ENCODE measurements around the gene ZNF500.
"Not testable (repeated sequence)": the region's sequence is repeated elsewhere in the genome, so short reads cannot be mapped to it uniquely, and the experiment has no call there.

Gene ZNF500

DNA sequence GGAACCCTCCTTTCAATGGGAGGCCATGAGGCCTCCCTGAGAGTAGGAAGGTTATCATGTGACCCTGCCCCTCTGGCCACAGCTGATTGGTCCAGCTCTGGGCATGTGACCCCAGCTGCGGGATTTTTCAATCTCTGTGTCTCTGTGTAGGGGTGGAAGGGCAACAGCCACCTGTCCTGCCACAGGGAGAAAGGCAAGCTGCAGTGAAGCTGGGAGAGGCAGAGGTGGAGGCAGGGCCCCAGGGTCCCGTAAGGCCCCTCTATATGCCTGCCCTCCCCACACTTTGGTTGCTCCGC lies 21.7 kb downstream of the ZNF500 start:
- DNase-seq, result peak; percentile 33
- no CpG with 5 or more reads among the region's 3 CpGs for WGBS (ENCODE audit: extremely low coverage, insufficient coverage, low lambda C conversion rate)

GRCh38 chr16:4744555-4745273 lies 22.2 kb downstream of the ZNF500 start:
- no CpG with 5 or more reads among the region's 13 CpGs for WGBS (ENCODE audit: extremely low coverage, insufficient coverage, low lambda C conversion rate)
- Histone ChIP-seq H3K9ac (ENCODE audit: low read length) (no peak overlapping the region), H3K36me3 (ENCODE audit: control insufficient read depth, insufficient read depth, low read length) (no peaks in the 10 kb centered on the region)

More for the DNA sequence above, 21.7 kb downstream of the ZNF500 start:
- Histone ChIP-seq H2BK5ac (ENCODE audit: low read length) (no peak overlapping the region), H3K56ac (ENCODE audit: low read length) (no peak overlapping the region), H3K4ac (ENCODE audit: low read depth, low read length) (no peak overlapping the region), H3K18ac (ENCODE audit: low read length) (no peak overlapping the region), H3K4me3 (ENCODE audit: low read length) (no peak overlapping the region), H2BK120ac (ENCODE audit: low read depth, low read length) (no peak overlapping the region), H2AK5ac (ENCODE audit: low read length) (no peak overlapping the region), H3K4me2 (ENCODE audit: low read length) (no peak overlapping the region), H2BK15ac (replicated peaks; ENCODE audit: low read depth) (no peak overlapping the region), H3K79me1 (ENCODE audit: low read length) (no peaks in the 10 kb centered on the region), H3K27me3 (ENCODE audit: insufficient read depth, low read length, poor library complexity) (no peaks in the 10 kb centered on the region), H3K27ac (ENCODE audit: low read depth, low read length) (no peak overlapping the region), H3K36me3 (ENCODE audit: control insufficient read depth, insufficient read depth, low read length) (no peaks in the 10 kb centered on the region), H4K5ac (ENCODE audit: low read length) (no peak overlapping the region), H3K4me1 (ENCODE audit: control insufficient read depth, low read depth, low read length) (no peaks in the 10 kb centered on the region), H3K23ac (ENCODE audit: low read length) (no peak overlapping the region), H4K8ac (ENCODE audit: low read depth, low read length) (no peak overlapping the region), H3K9ac (ENCODE audit: low read length) (no peak overlapping the region), H3K79me2 (ENCODE audit: control insufficient read depth, insufficient read depth, low read length) (no peaks in the 10 kb centered on the region)

GRCh38 chr16:4743226-4743878 lies 23.6 kb downstream of the ZNF500 start:
- Histone ChIP-seq H2BK5ac (ENCODE audit: low read length) (no peak overlapping the region), H4K8ac (ENCODE audit: low read depth, low read length) (no peak overlapping the region), H2BK15ac (replicated peaks; ENCODE audit: low read depth) (no peak overlapping the region), H3K23ac (ENCODE audit: low read length) (no peak overlapping the region), H3K4me3 (ENCODE audit: low read length) (no peak overlapping the region), H3K27me3 (ENCODE audit: insufficient read depth, low read length, poor library complexity) (no peaks in the 10 kb centered on the region), H3K56ac (ENCODE audit: low read length) (no peak overlapping the region), H3K4ac (ENCODE audit: low read depth, low read length) (no peak overlapping the region), H4K5ac (ENCODE audit: low read length) (no peak overlapping the region), H3K79me2 (ENCODE audit: control insufficient read depth, insufficient read depth, low read length) (no peaks in the 10 kb centered on the region), H3K18ac (ENCODE audit: low read length) (no peak overlapping the region), H3K27ac (ENCODE audit: low read depth, low read length) (no peak overlapping the region), H2BK120ac (ENCODE audit: low read depth, low read length) (no peak overlapping the region), H3K4me1 (ENCODE audit: control insufficient read depth, low read depth, low read length) (no peaks in the 10 kb centered on the region), H3K9ac (ENCODE audit: low read length) (no peak overlapping the region), H3K4me2 (ENCODE audit: low read length) (no peak overlapping the region), H2AK5ac (ENCODE audit: low read length) (no peak overlapping the region), H3K36me3 (ENCODE audit: control insufficient read depth, insufficient read depth, low read length) (no peaks in the 10 kb centered on the region), H3K79me1 (ENCODE audit: low read length) (no peaks in the 10 kb centered on the region)
- DNase-seq, result no peak
- WGBS (ENCODE audit: extremely low coverage, insufficient coverage, low lambda C conversion rate), result no CpG with 5 or more reads among the region's 14 CpGs

More at GRCh38 chr16:4744555-4745273, 22.2 kb downstream of the ZNF500 start:
- H4K8ac ChIP-seq (ENCODE audit: low read depth, low read length), result no peak overlapping the region
- H3K4me2 ChIP-seq (ENCODE audit: low read length), result no peak overlapping the region
- no peak overlapping the region for H3K23ac ChIP-seq (ENCODE audit: low read length)
- no peak overlapping the region for H4K5ac ChIP-seq (ENCODE audit: low read length)
- H3K79me2 ChIP-seq (ENCODE audit: control insufficient read depth, insufficient read depth, low read length), result no peaks in the 10 kb centered on the region
- H3K18ac ChIP-seq (ENCODE audit: low read length), result no peak overlapping the region
- no peak overlapping the region for H3K56ac ChIP-seq (ENCODE audit: low read length)
- H3K4me3 ChIP-seq (ENCODE audit: low read length), result no peak overlapping the region
- no peak overlapping the region for H3K27ac ChIP-seq (ENCODE audit: low read depth, low read length)
- no peak overlapping the region for H2BK15ac ChIP-seq (replicated peaks; ENCODE audit: low read depth)
- DNase-seq, result no peak
- H3K4me1 ChIP-seq (ENCODE audit: control insufficient read depth, low read depth, low read length), result no peaks in the 10 kb centered on the region
- H3K4ac ChIP-seq (ENCODE audit: low read depth, low read length), result no peak overlapping the region
- no peak overlapping the region for H2BK120ac ChIP-seq (ENCODE audit: low read depth, low read length)
- no peak overlapping the region for H2BK5ac ChIP-seq (ENCODE audit: low read length)
- H2AK5ac ChIP-seq (ENCODE audit: low read length), result no peak overlapping the region
- no peaks in the 10 kb centered on the region for H3K27me3 ChIP-seq (ENCODE audit: insufficient read depth, low read length, poor library complexity)
- no peaks in the 10 kb centered on the region for H3K79me1 ChIP-seq (ENCODE audit: low read length)

DNA sequence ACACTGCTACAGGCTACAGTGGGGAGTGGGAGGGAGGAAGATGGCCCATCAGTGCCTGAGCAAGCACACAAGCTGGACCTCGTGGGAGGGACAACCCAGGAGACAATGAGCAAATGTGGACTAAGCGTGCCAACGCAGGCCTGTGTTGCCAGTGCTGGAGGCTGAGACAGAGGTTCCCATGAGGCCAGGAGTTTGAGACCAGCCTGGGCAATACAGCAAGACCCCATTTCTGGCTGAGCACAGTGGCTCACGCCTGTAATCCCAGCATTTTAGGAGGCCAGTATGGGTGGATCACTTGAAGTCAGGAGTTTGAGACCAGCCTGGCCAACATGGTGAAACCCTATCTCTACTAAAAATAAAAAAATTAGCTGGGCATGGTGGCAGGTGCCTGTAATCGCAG lies 28.6 kb downstream of the ZNF500 start:
- not testable (repeated sequence) for H3K18ac ChIP-seq (ENCODE audit: low read length); DNase-seq; H3K27me3 ChIP-seq (ENCODE audit: insufficient read depth, low read length, poor library complexity); H2BK5ac ChIP-seq (ENCODE audit: low read length); H3K36me3 ChIP-seq (ENCODE audit: control insufficient read depth, insufficient read depth, low read length); H3K4ac ChIP-seq (ENCODE audit: low read depth, low read length); H3K27ac ChIP-seq (ENCODE audit: low read depth, low read length); H3K23ac ChIP-seq (ENCODE audit: low read length); H3K79me1 ChIP-seq (ENCODE audit: low read length); H3K79me2 ChIP-seq (ENCODE audit: control insufficient read depth, insufficient read depth, low read length); H4K5ac ChIP-seq (ENCODE audit: low read length); H4K8ac ChIP-seq (ENCODE audit: low read depth, low read length); H2BK15ac ChIP-seq (replicated peaks; ENCODE audit: low read depth); H2AK5ac ChIP-seq (ENCODE audit: low read length); H3K9ac ChIP-seq (ENCODE audit: low read length); H2BK120ac ChIP-seq (ENCODE audit: low read depth, low read length); H3K4me1 ChIP-seq (ENCODE audit: control insufficient read depth, low read depth, low read length); H3K4me3 ChIP-seq (ENCODE audit: low read length); H3K4me2 ChIP-seq (ENCODE audit: low read length)
- no CpG with 5 or more reads among the region's 5 CpGs for WGBS (ENCODE audit: extremely low coverage, insufficient coverage, low lambda C conversion rate)
- H3K56ac ChIP-seq (ENCODE audit: low read length), result peak overlapping the region; percentile 15

GRCh38 chr16:4737545-4737944 lies 29.4 kb downstream of the ZNF500 start:
- Histone ChIP-seq H3K56ac (ENCODE audit: low read length) (no peak overlapping the region), H3K18ac (ENCODE audit: low read length) (no peak overlapping the region), H3K4me1 (ENCODE audit: control insufficient read depth, low read depth, low read length) (no peaks in the 10 kb centered on the region), H2BK15ac (replicated peaks; ENCODE audit: low read depth) (no peak overlapping the region), H2BK5ac (ENCODE audit: low read length) (no peak overlapping the region), H3K79me1 (ENCODE audit: low read length) (no peaks in the 10 kb centered on the region), H2BK120ac (ENCODE audit: low read depth, low read length) (no peak overlapping the region), H3K79me2 (ENCODE audit: control insufficient read depth, insufficient read depth, low read length) (peaks cover 3% of the 10 kb centered on the region), H3K27me3 (ENCODE audit: insufficient read depth, low read length, poor library complexity) (no peaks in the 10 kb centered on the region), H3K4me3 (ENCODE audit: low read length) (no peak overlapping the region), H3K36me3 (ENCODE audit: control insufficient read depth, insufficient read depth, low read length) (no peaks in the 10 kb centered on the region), H3K4me2 (ENCODE audit: low read length) (no peak overlapping the region), H3K27ac (ENCODE audit: low read depth, low read length) (no peak overlapping the region), H3K23ac (ENCODE audit: low read length) (no peak overlapping the region), H3K9ac (ENCODE audit: low read length) (no peak overlapping the region), H4K5ac (ENCODE audit: low read length) (no peak overlapping the region), H2AK5ac (ENCODE audit: low read length) (no peak overlapping the region), H4K8ac (ENCODE audit: low read depth, low read length) (no peak overlapping the region), H3K4ac (ENCODE audit: low read depth, low read length) (no peak overlapping the region)
- WGBS (ENCODE audit: extremely low coverage, insufficient coverage, low lambda C conversion rate), result no CpG with 5 or more reads among the region's 15 CpGs
- no peak for DNase-seq

GRCh38 chr16:4736546-4736945 lies 30.4 kb downstream of the ZNF500 start:
- WGBS (ENCODE audit: extremely low coverage, insufficient coverage, low lambda C conversion rate), result no CpG with 5 or more reads among the region's 4 CpGs
- Histone ChIP-seq H3K36me3 (ENCODE audit: control insufficient read depth, insufficient read depth, low read length) (no peaks in the 10 kb centered on the region), H3K27ac (ENCODE audit: low read depth, low read length) (no peak overlapping the region), H2BK15ac (replicated peaks; ENCODE audit: low read depth) (no peak overlapping the region), H3K9ac (ENCODE audit: low read length) (no peak overlapping the region), H3K79me2 (ENCODE audit: control insufficient read depth, insufficient read depth, low read length) (peaks cover 9% of the 10 kb centered on the region), H3K56ac (ENCODE audit: low read length) (no peak overlapping the region), H2AK5ac (ENCODE audit: low read length) (no peak overlapping the region), H4K8ac (ENCODE audit: low read depth, low read length) (no peak overlapping the region), H3K27me3 (ENCODE audit: insufficient read depth, low read length, poor library complexity) (no peaks in the 10 kb centered on the region), H4K5ac (ENCODE audit: low read length) (no peak overlapping the region), H3K4me2 (ENCODE audit: low read length) (no peak overlapping the region), H3K79me1 (ENCODE audit: low read length) (peaks cover 6% of the 10 kb centered on the region), H2BK120ac (ENCODE audit: low read depth, low read length) (no peak overlapping the region), H3K18ac (ENCODE audit: low read length) (no peak overlapping the region), H2BK5ac (ENCODE audit: low read length) (no peak overlapping the region), H3K4me1 (ENCODE audit: control insufficient read depth, low read depth, low read length) (no peaks in the 10 kb centered on the region), H3K23ac (ENCODE audit: low read length) (no peak overlapping the region), H3K4me3 (ENCODE audit: low read length) (no peak overlapping the region), H3K4ac (ENCODE audit: low read depth, low read length) (no peak overlapping the region)
- no peak for DNase-seq
